Stimulated activated naive CD8-positive, alpha-beta T cell treated with anti-CD3 and anti-CD28 coated beads, Interleukin-15, amount 100 ng/mL, for 72 hours (primary cell): ENCODE results near the gene EIF2AK2.

ENCODE experiments used
- ATAC-seq: fragments of 150-1000 bp; cut with Tn5 transposase; 2 replicates; pipeline ENCODE4 v1.10.0; 2021; ENCODE audit warnings: mild to moderate bottlenecking, moderate library complexity
- DNase-seq, 2 donors: peaks; one replicate each; pipeline ENCODE4 v3.0.0; 2021 to 2022
- H3K27ac Mint-ChIP-seq, 2 donors: one replicate each; pipeline ENCODE4 v1.8.0; 2022; ENCODE audit warnings: mild to moderate bottlenecking in 2 of 2, mixed read lengths in 2 of 2, moderate library complexity in 2 of 2
- H3K27me3 Mint-ChIP-seq: one replicate; pipeline ENCODE4 v1.8.0; 2022; ENCODE audit warnings: mixed read lengths
- H3K4me1 Mint-ChIP-seq: one replicate; pipeline ENCODE4 v1.8.0; 2022; ENCODE audit warnings: mild to moderate bottlenecking, mixed read lengths
- H3K4me3 Mint-ChIP-seq, 2 donors: one replicate each; pipeline ENCODE4 v1.8.0; 2022; ENCODE audit warnings: mild to moderate bottlenecking in 2 of 2, mixed read lengths in 2 of 2, moderate library complexity in 1 of 2
- H3K9me3 Mint-ChIP-seq, 2 donors: one replicate each; pipeline ENCODE4 v1.8.0; 2022; ENCODE audit warnings: mixed read lengths in 2 of 2

EIF2AK2 gene

GRCh38 chr2:37188570-37188969 is 31.8 kb upstream of the EIF2AK2 start, which contains the start of gene SULT6B1:
TSS of gene SULT6B1 (minus strand) at chr2:37188670. CDS start at chr2:37188640, 30 bp downstream.
- Mint-ChIP-seq H3K27me3 (peaks cover 11% of the 10 kb centered on the region), H3K27ac (no peak within 1 kb of the TSS), H3K4me3 (no peak within 1 kb of the TSS), H3K9me3 (no peaks in the 10 kb centered on the region), H3K4me1 (no peaks in the 10 kb centered on the region)
- ATAC-seq, result no peak
- DNase-seq, result no peak

- DNase-seq (no peak), ATAC-seq (no peak)
- Mint-ChIP-seq H3K27me3 (peaks cover 21% of the 10 kb centered on the region), H3K4me3 (no peak overlapping the region), H3K9me3 (no peaks in the 10 kb centered on the region), H3K27ac (no peak overlapping the region), H3K4me1 (peaks cover 6% of the 10 kb centered on the region)
Measured at GRCh38 chr2:37181726-37182684, 25.2 kb upstream of the EIF2AK2 start.

- Mint-ChIP-seq H3K4me3 (no peak overlapping the region), H3K9me3 (no peaks in the 10 kb centered on the region), H3K27me3 (peaks cover 21% of the 10 kb centered on the region), H3K27ac (no peak overlapping the region), H3K4me1 (peaks cover 6% of the 10 kb centered on the region)
- DNase-seq, result no peak
- ATAC-seq, result no peak
Measured at GRCh38 chr2:37180640-37181039, 23.9 kb upstream of the EIF2AK2 start.

- H3K9me3 Mint-ChIP-seq, result no peaks in the 10 kb centered on the region
- no peak for DNase-seq
- no peak for ATAC-seq
- peaks cover 21% of the 10 kb centered on the region for H3K27me3 Mint-ChIP-seq
- H3K4me1 Mint-ChIP-seq, result peaks cover 6% of the 10 kb centered on the region
- no peak overlapping the region for H3K27ac Mint-ChIP-seq
- H3K4me3 Mint-ChIP-seq, result no peak overlapping the region
Measured at GRCh38 chr2:37180006-37180639, 23.3 kb upstream of the EIF2AK2 start.

- Mint-ChIP-seq H3K27ac (no peak overlapping the region), H3K9me3 (no peaks in the 10 kb centered on the region), H3K27me3 (no peaks in the 10 kb centered on the region), H3K4me1 (no peaks in the 10 kb centered on the region), H3K4me3 (no peak overlapping the region)
- no peak for DNase-seq
- ATAC-seq, result no peak
Measured at GRCh38 chr2:37173741-37174140, 17.0 kb upstream of the EIF2AK2 start.

GRCh38 chr2:37171624-37171950 is 14.8 kb upstream of the EIF2AK2 start:
- no peak overlapping the region for H3K27ac Mint-ChIP-seq
- ATAC-seq, result no peak
- H3K4me3 Mint-ChIP-seq, result no peak overlapping the region
- DNase-seq, result no peak
- no peaks in the 10 kb centered on the region for H3K9me3 Mint-ChIP-seq
- H3K4me1 Mint-ChIP-seq, result no peaks in the 10 kb centered on the region
- H3K27me3 Mint-ChIP-seq, result no peaks in the 10 kb centered on the region

- H3K27ac Mint-ChIP-seq, result no peak overlapping the region
- H3K4me3 Mint-ChIP-seq, result no peak overlapping the region
- DNase-seq, result peak; percentile 24 to 25
- ATAC-seq, result peak; percentile 81
- peaks cover 8% of the 10 kb centered on the region for H3K27me3 Mint-ChIP-seq
- no peaks in the 10 kb centered on the region for H3K4me1 Mint-ChIP-seq
- peaks cover 6 to 18% of the 10 kb centered on the region in 2 donors for H3K9me3 Mint-ChIP-seq
Measured at GRCh38 chr2:37168217-37168981, 11.6 kb upstream of the EIF2AK2 start.

- H3K4me3 Mint-ChIP-seq, result no peak overlapping the region
- no peaks in the 10 kb centered on the region for H3K4me1 Mint-ChIP-seq
- peaks cover 6 to 18% of the 10 kb centered on the region in 2 donors for H3K9me3 Mint-ChIP-seq
- ATAC-seq, result no peak
- H3K27me3 Mint-ChIP-seq, result peaks cover 8% of the 10 kb centered on the region
- no peak for DNase-seq
- no peak overlapping the region for H3K27ac Mint-ChIP-seq
Measured at GRCh38 chr2:37167636-37168180, 10.9 kb upstream of the EIF2AK2 start.

- Mint-ChIP-seq H3K9me3 (peaks cover 6 to 18% of the 10 kb centered on the region in 2 donors), H3K4me1 (no peaks in the 10 kb centered on the region), H3K4me3 (no peak overlapping the region), H3K27me3 (peaks cover 8% of the 10 kb centered on the region), H3K27ac (no peak overlapping the region)
- no peak for ATAC-seq
- DNase-seq, result no peak
Measured at GRCh38 chr2:37164757-37165156, 8.0 kb upstream of the EIF2AK2 start.

GRCh38 chr2:37156071-37156856 is 516 bp downstream of the EIF2AK2 start:
- H3K9me3 Mint-ChIP-seq, result peaks cover 0 to 4% of the 10 kb centered on the region in 2 donors
- peak overlapping the region; percentile 98 to 99 for H3K27ac Mint-ChIP-seq
- DNase-seq (peak; percentile 23 to 41), ATAC-seq (peak; percentile 33)
- H3K4me3 Mint-ChIP-seq, result peak overlapping the region; percentile 92 to 98
- peaks cover 56% of the 10 kb centered on the region for H3K4me1 Mint-ChIP-seq
- no peaks in the 10 kb centered on the region for H3K27me3 Mint-ChIP-seq

- DNase-seq, result no peak
- peaks cover 0 to 4% of the 10 kb centered on the region in 2 donors for H3K9me3 Mint-ChIP-seq
- no peak for ATAC-seq
- no peak overlapping the region for H3K4me3 Mint-ChIP-seq
- H3K27me3 Mint-ChIP-seq, result no peaks in the 10 kb centered on the region
- peaks cover 59% of the 10 kb centered on the region for H3K4me1 Mint-ChIP-seq
- peak overlapping the region in 1 of 2 donors; percentile 18 for H3K27ac Mint-ChIP-seq
Measured at GRCh38 chr2:37154785-37155184, 2.0 kb downstream of the EIF2AK2 start.

GRCh38 chr2:37153224-37153623 is 3.6 kb downstream of the EIF2AK2 start:
- ATAC-seq (no peak), DNase-seq (no peak)
- Mint-ChIP-seq H3K27ac (no peak overlapping the region), H3K4me3 (no peak overlapping the region), H3K4me1 (peaks cover 59% of the 10 kb centered on the region), H3K9me3 (peaks cover 0 to 4% of the 10 kb centered on the region in 2 donors), H3K27me3 (no peaks in the 10 kb centered on the region)

- DNase-seq (no peak), ATAC-seq (peak; percentile 64)
- Mint-ChIP-seq H3K27me3 (no peaks in the 10 kb centered on the region), H3K9me3 (peaks cover 0 to under 1% of the 10 kb centered on the region in 2 donors), H3K27ac (no peak overlapping the region), H3K4me1 (peaks cover 33% of the 10 kb centered on the region), H3K4me3 (no peak overlapping the region)
Measured at GRCh38 chr2:37149626-37150322, 7.0 kb downstream of the EIF2AK2 start.

- Mint-ChIP-seq H3K27me3 (no peaks in the 10 kb centered on the region), H3K9me3 (no peaks in the 10 kb centered on the region), H3K4me1 (peaks cover 25% of the 10 kb centered on the region), H3K4me3 (no peak overlapping the region), H3K27ac (peak overlapping the region in 1 of 2 donors; percentile 68)
- DNase-seq, result no peak
- no peak for ATAC-seq
Measured at GRCh38 chr2:37148325-37148724, 8.5 kb downstream of the EIF2AK2 start.
